Osteoblast (primary cell): Measurements from ENCODE around the gene WIPF1. TPM values are rescaled to one million over a fixed set of nuclear protein-coding genes. Genes with fewer than 3 reads are reported as not detected.
A peak's percentile ranks its signal among the peaks of the same experiment; 100 is the strongest.

Source experiments
- DNase-seq: peaks from one replicate; pipeline ENCODE4 v3.0.0; 2011; ENCODE audit warnings: low spot score, mixed read lengths; ENCODE audit not compliant: insufficient read length; ENCODE audit errors: missing footprints
- H2AFZ ChIP-seq: 2 replicates; pipeline ENCODE4 v1.6.0; 2011; ENCODE audit warnings: mild to moderate bottlenecking, low read length
- H3K27ac ChIP-seq: 2 replicates; pipeline ENCODE4 v1.5.1; 2011; ENCODE audit warnings: mild to moderate bottlenecking, low read depth, low read length, moderate library complexity
- H3K27me3 ChIP-seq: 2 replicates; pipeline ENCODE4 v1.6.0; 2012; ENCODE audit warnings: mild to moderate bottlenecking, control low read depth, inconsistent platforms, low read length, moderate library complexity; ENCODE audit not compliant: insufficient read depth
- H3K36me3 ChIP-seq: 2 replicates; pipeline ENCODE4 v1.5.1; 2011; ENCODE audit warnings: mild to moderate bottlenecking, low read length, control low read depth, moderate library complexity; ENCODE audit not compliant: insufficient read depth
- H3K4me1 ChIP-seq: 2 replicates; pipeline ENCODE4 v1.5.1; 2011; ENCODE audit warnings: mild to moderate bottlenecking, low read length, control low read depth, moderate library complexity; ENCODE audit not compliant: insufficient read depth
- H3K4me2 ChIP-seq: 2 replicates; pipeline ENCODE4 v1.6.0; 2011; ENCODE audit warnings: mild to moderate bottlenecking, low read length; ENCODE audit not compliant: insufficient read depth
- H3K4me3 ChIP-seq: fragments of 200-600 bp; sonication (generic); 3 replicates; pipeline ENCODE4 v1.5.1; 2012; ENCODE audit warnings: mild to moderate bottlenecking, low read length, inconsistent platforms; ENCODE audit not compliant: insufficient read depth
- H3K79me2 ChIP-seq: 2 replicates; pipeline ENCODE4 v1.6.0; 2012; ENCODE audit warnings: mild to moderate bottlenecking, low read length, control low read depth, inconsistent platforms; ENCODE audit not compliant: insufficient read depth
- H3K9me3 ChIP-seq: 2 replicates; pipeline ENCODE4 v1.5.1; 2011; ENCODE audit warnings: low read depth, low read length, control low read depth
- H4K20me1 ChIP-seq: 2 replicates; pipeline ENCODE4 v1.6.0; 2012; ENCODE audit warnings: mild to moderate bottlenecking, low read length, control low read depth; ENCODE audit not compliant: insufficient read depth
- total RNA-seq: library from RNA; depleted of rRNA; stranded (reverse); fragments of >200 nt; gene quantifications from 2 replicates; pipeline ENCODE4 v1.2.3, GENCODE V29; 2012
- TF ChIP-seq, protein P1 (sequence below): IDR thresholded peaks from 2 replicates; pipeline ENCODE4 v1.5.1; 2011; ENCODE audit warnings: mild to moderate bottlenecking, low read depth, low read length, moderate library complexity; ENCODE audit errors: extremely low read depth

The WIPF1 gene
- total RNA-seq, 1 donor, result 17.7 TPM

GRCh38 chr2:174563530-174564282 lies 33.9 kb downstream of the WIPF1 start:
- Histone ChIP-seq H3K36me3 (peaks cover 26% of the 10 kb centered on the region), H3K4me1 (peaks cover 8% of the 10 kb centered on the region), H4K20me1 (no peaks in the 10 kb centered on the region), H3K9me3 (no peaks in the 10 kb centered on the region), H3K27me3 (no peaks in the 10 kb centered on the region), H3K79me2 (no peaks in the 10 kb centered on the region), H3K4me3 (no peak overlapping the region), H3K27ac (no peak overlapping the region), H3K4me2 (no peak overlapping the region), H2AFZ (no peak overlapping the region)
- TF ChIP-seq, protein P1, sequence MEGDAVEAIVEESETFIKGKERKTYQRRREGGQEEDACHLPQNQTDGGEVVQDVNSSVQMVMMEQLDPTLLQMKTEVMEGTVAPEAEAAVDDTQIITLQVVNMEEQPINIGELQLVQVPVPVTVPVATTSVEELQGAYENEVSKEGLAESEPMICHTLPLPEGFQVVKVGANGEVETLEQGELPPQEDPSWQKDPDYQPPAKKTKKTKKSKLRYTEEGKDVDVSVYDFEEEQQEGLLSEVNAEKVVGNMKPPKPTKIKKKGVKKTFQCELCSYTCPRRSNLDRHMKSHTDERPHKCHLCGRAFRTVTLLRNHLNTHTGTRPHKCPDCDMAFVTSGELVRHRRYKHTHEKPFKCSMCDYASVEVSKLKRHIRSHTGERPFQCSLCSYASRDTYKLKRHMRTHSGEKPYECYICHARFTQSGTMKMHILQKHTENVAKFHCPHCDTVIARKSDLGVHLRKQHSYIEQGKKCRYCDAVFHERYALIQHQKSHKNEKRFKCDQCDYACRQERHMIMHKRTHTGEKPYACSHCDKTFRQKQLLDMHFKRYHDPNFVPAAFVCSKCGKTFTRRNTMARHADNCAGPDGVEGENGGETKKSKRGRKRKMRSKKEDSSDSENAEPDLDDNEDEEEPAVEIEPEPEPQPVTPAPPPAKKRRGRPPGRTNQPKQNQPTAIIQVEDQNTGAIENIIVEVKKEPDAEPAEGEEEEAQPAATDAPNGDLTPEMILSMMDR, result no peak
- DNase-seq, result no peak

- Histone ChIP-seq H3K9me3 (no peaks in the 10 kb centered on the region), H3K36me3 (peaks cover 20% of the 10 kb centered on the region), H4K20me1 (no peaks in the 10 kb centered on the region), H3K4me3 (no peak overlapping the region), H2AFZ (no peak overlapping the region), H3K79me2 (no peaks in the 10 kb centered on the region), H3K27ac (no peak overlapping the region), H3K4me2 (no peak overlapping the region), H3K4me1 (peaks cover 8% of the 10 kb centered on the region), H3K27me3 (no peaks in the 10 kb centered on the region)
- TF ChIP-seq, protein P1, result no peak
- DNase-seq, result no peak
Observed at GRCh38 chr2:174561972-174562370, 35.6 kb downstream of the WIPF1 start.

GRCh38 chr2:174561283-174561971 lies 36.2 kb downstream of the WIPF1 start:
- Histone ChIP-seq H3K79me2 (no peaks in the 10 kb centered on the region), H3K4me2 (peak overlapping the region; percentile 16), H3K9me3 (no peaks in the 10 kb centered on the region), H3K36me3 (peaks cover 17% of the 10 kb centered on the region), H4K20me1 (no peaks in the 10 kb centered on the region), H2AFZ (no peak overlapping the region), H3K27ac (no peak overlapping the region), H3K27me3 (no peaks in the 10 kb centered on the region), H3K4me3 (no peak overlapping the region), H3K4me1 (peaks cover 8% of the 10 kb centered on the region)
- TF ChIP-seq, protein P1, result no peak
- no peak for DNase-seq

DNA sequence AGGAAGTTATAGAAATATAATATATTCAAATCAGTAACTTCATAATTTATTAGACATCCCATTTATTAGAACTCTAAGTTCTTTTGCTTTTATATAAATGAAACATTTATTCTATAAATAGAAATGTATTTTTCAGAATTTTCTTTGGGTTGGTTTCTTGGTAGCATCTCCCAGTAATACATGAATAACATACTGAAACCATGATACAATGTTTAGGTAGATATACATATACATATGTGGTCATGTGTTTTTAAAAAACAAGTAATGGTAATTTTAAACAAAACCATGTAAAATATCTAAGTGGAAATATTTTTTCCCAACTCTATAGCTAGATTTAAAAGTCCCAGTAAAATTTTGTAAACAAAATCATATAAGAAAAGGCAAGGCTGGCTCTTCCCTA lies 36.9 kb downstream of the WIPF1 start:
- Histone ChIP-seq H3K36me3 (peaks cover 17% of the 10 kb centered on the region), H2AFZ (no peak overlapping the region), H3K4me3 (no peak overlapping the region), H3K27ac (no peak overlapping the region), H3K4me2 (no peak overlapping the region), H3K27me3 (no peaks in the 10 kb centered on the region), H3K9me3 (no peaks in the 10 kb centered on the region), H4K20me1 (no peaks in the 10 kb centered on the region), H3K79me2 (no peaks in the 10 kb centered on the region), H3K4me1 (peaks cover 8% of the 10 kb centered on the region)
- TF ChIP-seq, protein P1, result no peak
- no peak for DNase-seq
